B cell (primary cell): ENCODE measurements around the gene RAPGEF1. TPM values are rescaled to one million over a fixed set of nuclear protein-coding genes. Genes with fewer than 3 reads are reported as not detected.

ENCODE experiments used
- ATAC-seq: fragments of 200-7000 bp; cut with Tn5 transposase; one replicate; pipeline ENCODE4 v1.10.0; 2021; ENCODE audit warnings: low read depth, mild to moderate bottlenecking, moderate number of reproducible peaks, moderate library complexity
- CTCF ChIA-PET: fragments of 350-600 bp; sonication (Branson Sonifier 250); formaldehyde crosslinking; loops from one replicate; lab custom pipeline; 2021; ENCODE audit warnings: antibody characterized with exemption, inconsistent platforms; lab: Charles Lee
- POLR2A ChIA-PET: fragments of 350-600 bp; sonication (Branson Sonifier 250); formaldehyde crosslinking; loops from one replicate; lab custom pipeline; 2021; ENCODE audit warnings: antibody characterized with exemption; lab: Charles Lee
- DNase-seq: peaks from one replicate; pipeline ENCODE4 v3.0.0; 2013
- H2AFZ ChIP-seq: 2 replicates; pipeline ENCODE4 v1.6.1; 2012; ENCODE audit warnings: mild to moderate bottlenecking, low read depth, low read length; ENCODE audit not compliant: insufficient read depth, poor library complexity, severe bottlenecking
- H3K27ac ChIP-seq, 2 donors: 1 replicate in 1 of 2; 2 replicates in 1 of 2; pipeline ENCODE4 v1.5.1; 2012 to 2013; ENCODE audit warnings: low read length in 2 of 2, mild to moderate bottlenecking in 2 of 2, moderate library complexity in 1 of 2
- H3K27me3 ChIP-seq, 4 experiments: fragments of 200-600 bp in 1 of 4; sonication (generic) in 1 of 4; replicated peaks in 1 of 4; 1 replicate in 2 of 4; 2 replicates in 2 of 4; pipeline versions ENCODE4 v1.6.1 to v1.7.0; 2013 to 2016; ENCODE audit warnings: low read length in 3 of 4, mild to moderate bottlenecking in 2 of 4, mixed read lengths in 1 of 4, moderate library complexity in 1 of 4; ENCODE audit not compliant: insufficient read depth in 4 of 4, control insufficient read depth in 3 of 4; ENCODE audit errors: control extremely low read depth in 1 of 4
- H3K36me3 ChIP-seq, 2 experiments: replicated peaks in 1 of 2; 1 replicate in 1 of 2; 2 replicates in 1 of 2; pipeline versions ENCODE4 v1.6.1 to v1.7.1; 2013; ENCODE audit warnings: low read length in 1 of 2; ENCODE audit not compliant: insufficient read depth in 2 of 2, control insufficient read depth in 1 of 2; ENCODE audit errors: control extremely low read depth in 1 of 2, extremely low read depth in 1 of 2
- H3K4me1 ChIP-seq, 2 donors: fragments of 200-600 bp in 1 of 2; sonication (generic) in 1 of 2; 1 replicate in 1 of 2; 2 replicates in 1 of 2; pipeline versions ENCODE4 v1.5.1 to v1.6.1; 2013 to 2017; ENCODE audit warnings: low read length in 2 of 2; ENCODE audit not compliant: control insufficient read depth in 2 of 2, insufficient read depth in 2 of 2
- H3K4me2 ChIP-seq: replicated peaks from 2 replicates; pipeline ENCODE3; 2012; ENCODE audit warnings: mild to moderate bottlenecking, low read depth, low read length; ENCODE audit not compliant: poor library complexity, severe bottlenecking
- H3K4me3 ChIP-seq, 5 experiments: fragments of 200-600 bp in 1 of 5; sonication (generic) in 1 of 5; 1 replicate in 3 of 5; 2 replicates in 2 of 5; pipeline versions ENCODE4 v1.5.1 to v1.7.0; 2011 to 2016; ENCODE audit warnings: low read length in 4 of 5, mild to moderate bottlenecking in 4 of 5, low read depth in 2 of 5, control low read depth in 1 of 5, moderate library complexity in 1 of 5; ENCODE audit not compliant: insufficient read depth in 1 of 5; ENCODE audit errors: control extremely low read depth in 1 of 5, extremely low read depth in 1 of 5
- H3K79me2 ChIP-seq: fragments of 200-600 bp; sonication (generic); one replicate; pipeline ENCODE4 v1.6.0; 2016; ENCODE audit warnings: low read length; ENCODE audit not compliant: control insufficient read depth, insufficient read depth
- H3K9ac ChIP-seq: fragments of 200-600 bp; sonication (generic); 2 replicates; pipeline ENCODE4 v1.6.1; 2017; ENCODE audit warnings: mild to moderate bottlenecking, low read length, moderate library complexity
- H3K9me3 ChIP-seq, 3 donors: one replicate each; pipeline versions ENCODE4 v1.6.1 to v1.7.1; 2013; ENCODE audit warnings: low read length in 2 of 3; ENCODE audit not compliant: control insufficient read depth in 2 of 3, insufficient read depth in 1 of 3; ENCODE audit errors: control extremely low read depth in 1 of 3
- H4K20me1 ChIP-seq: 2 replicates; pipeline ENCODE4 v1.6.0; 2012; ENCODE audit warnings: mild to moderate bottlenecking, low read length; ENCODE audit not compliant: insufficient read depth, control insufficient read depth, poor library complexity, severe bottlenecking
- H3K27ac Mint-ChIP-seq: one replicate; pipeline ENCODE4 v1.8.0; 2021; ENCODE audit warnings: mixed read lengths
- H3K27me3 Mint-ChIP-seq: one replicate; pipeline ENCODE4 v1.8.0; 2021; ENCODE audit warnings: mixed read lengths
- H3K4me1 Mint-ChIP-seq: one replicate; pipeline ENCODE4 v1.8.0; 2021; ENCODE audit warnings: mixed read lengths
- H3K4me3 Mint-ChIP-seq: one replicate; pipeline ENCODE4 v1.8.0; 2021; ENCODE audit warnings: mixed read lengths
- H3K9me3 Mint-ChIP-seq: one replicate; pipeline ENCODE4 v1.8.0; 2022; ENCODE audit warnings: mixed read lengths; ENCODE audit not compliant: insufficient read depth
- EZH2 ChIP-seq: IDR thresholded peaks from 2 replicates; pipeline ENCODE4 v1.6.1; 2012; ENCODE audit warnings: borderline replicate concordance, low read depth, mild to moderate bottlenecking, moderate library complexity, low read length; ENCODE audit not compliant: insufficient read depth, poor library complexity, severe bottlenecking
- WGBS: methylation state at CpG from one replicate; pipeline ENCODE4 v1.1.5; 2013; ENCODE audit warnings: missing lambda C conversion rate; ENCODE audit not compliant: insufficient coverage; 5-methylcytosine and 5-hydroxymethylcytosine counted together
- intact Hi-C: fragments of 100-400 bp; cut with micrococcal nuclease; formaldehyde crosslinking; loops from one replicate; pipeline ENCODE4 v1.10.0; 2022
- polyA plus RNA-seq: library from polyadenylated mRNA; depleted of rRNA; stranded (reverse); fragments of >200 nt; gene quantifications from 2 replicates; pipeline ENCODE4 v1.2.3, GENCODE V29; 2012
- total RNA-seq, 2 donors: library from RNA; stranded (reverse); fragments of 120-200 nt in 1 of 2; gene quantifications; 1 replicate in 1 of 2; 2 replicates in 1 of 2; pipeline versions ENCODE4 v1.2.3 to v1.2.4, GENCODE V29; 2013 to 2022
- TF ChIP-seq, protein P1 (sequence below): fragments of 200-600 bp; IDR thresholded peaks from one replicate; pipeline ENCODE4 v1.8.0; 2022; ENCODE audit warnings: antibody characterized with exemption, mild to moderate bottlenecking

RAPGEF1 gene
- total and polyA plus RNA-seq, 2 donors (not counting 1 experiment from before 2014, with no cell fraction given), result 134 to 447 TPM

DNA sequence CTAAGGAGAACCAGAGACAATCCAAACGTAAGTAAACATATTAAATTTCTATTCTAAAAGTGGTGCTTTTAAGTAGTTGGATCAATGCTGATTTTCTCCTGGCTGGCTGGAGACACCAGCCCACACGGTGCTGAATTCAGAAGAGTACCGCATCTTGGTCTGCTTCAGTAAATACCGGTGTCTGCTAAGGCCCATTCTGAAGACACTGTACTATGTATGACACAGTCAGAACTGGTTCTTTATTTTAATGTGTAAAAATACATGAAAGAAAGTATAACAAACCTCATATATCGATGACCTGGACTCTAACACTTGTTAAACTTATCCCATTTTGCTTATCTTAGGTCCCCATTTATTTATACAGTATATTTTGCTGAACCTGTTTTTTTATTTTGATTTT lies 32.8 kb downstream of the RAPGEF1 start:
- CTCF ChIA-PET, result no interaction called here
- peak overlapping the region in 1 of 2 donors; percentile 42 for H3K27ac ChIP-seq

DNA sequence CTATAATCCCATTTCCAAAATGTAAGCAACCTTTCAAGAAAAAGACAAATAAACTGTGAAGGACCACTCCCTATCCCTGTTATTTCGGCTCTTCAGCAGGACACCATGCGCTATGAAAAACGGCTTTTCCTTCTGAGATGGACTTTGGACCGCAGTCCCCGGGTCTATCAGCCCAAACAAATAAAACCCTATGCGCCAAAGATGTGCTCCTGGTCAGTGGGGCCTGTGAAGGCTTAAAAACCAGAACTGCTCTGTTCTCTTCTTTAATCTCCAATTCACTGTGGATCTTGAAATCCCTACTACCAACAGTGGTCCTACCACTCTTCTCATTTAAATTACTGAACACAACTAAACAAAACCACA lies 33.3 kb downstream of the RAPGEF1 start:
- Histone ChIP-seq H3K9ac (no peak overlapping the region), H3K27ac (peak overlapping the region in 1 of 2 donors; percentile 18), H2AFZ (no peak overlapping the region), H3K79me2 (peaks cover 100% of the 10 kb centered on the region), H4K20me1 (peaks cover 100% of the 10 kb centered on the region), H3K4me1 (peaks cover 80 to 87% of the 10 kb centered on the region in 2 donors), H3K9me3 (no peaks in the 10 kb centered on the region), H3K36me3 (no peaks in the 10 kb centered on the region), H3K27me3 (no peaks in the 10 kb centered on the region), H3K4me3 (no peak overlapping the region), H3K4me2 (no peak overlapping the region)
- ChIA-PET POLR2A (no interaction called here), CTCF (no interaction called here)
- intact Hi-C loops, result no loop called here
- Mint-ChIP-seq H3K9me3 (no peaks in the 10 kb centered on the region), H3K27me3 (no peaks in the 10 kb centered on the region), H3K27ac (peak overlapping the region; percentile 48), H3K4me3 (peak overlapping the region; percentile 52), H3K4me1 (peaks cover 93% of the 10 kb centered on the region)
- 99% methylated on average over 6 of the region's 6 CpGs for WGBS
- TF ChIP-seq EZH2, result no peak
- TF ChIP-seq, protein P1, sequence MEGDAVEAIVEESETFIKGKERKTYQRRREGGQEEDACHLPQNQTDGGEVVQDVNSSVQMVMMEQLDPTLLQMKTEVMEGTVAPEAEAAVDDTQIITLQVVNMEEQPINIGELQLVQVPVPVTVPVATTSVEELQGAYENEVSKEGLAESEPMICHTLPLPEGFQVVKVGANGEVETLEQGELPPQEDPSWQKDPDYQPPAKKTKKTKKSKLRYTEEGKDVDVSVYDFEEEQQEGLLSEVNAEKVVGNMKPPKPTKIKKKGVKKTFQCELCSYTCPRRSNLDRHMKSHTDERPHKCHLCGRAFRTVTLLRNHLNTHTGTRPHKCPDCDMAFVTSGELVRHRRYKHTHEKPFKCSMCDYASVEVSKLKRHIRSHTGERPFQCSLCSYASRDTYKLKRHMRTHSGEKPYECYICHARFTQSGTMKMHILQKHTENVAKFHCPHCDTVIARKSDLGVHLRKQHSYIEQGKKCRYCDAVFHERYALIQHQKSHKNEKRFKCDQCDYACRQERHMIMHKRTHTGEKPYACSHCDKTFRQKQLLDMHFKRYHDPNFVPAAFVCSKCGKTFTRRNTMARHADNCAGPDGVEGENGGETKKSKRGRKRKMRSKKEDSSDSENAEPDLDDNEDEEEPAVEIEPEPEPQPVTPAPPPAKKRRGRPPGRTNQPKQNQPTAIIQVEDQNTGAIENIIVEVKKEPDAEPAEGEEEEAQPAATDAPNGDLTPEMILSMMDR, result no peak
- DNase-seq (no peak), ATAC-seq (no peak)

More for the DNA sequence above, 32.8 kb downstream of the RAPGEF1 start:
- Histone ChIP-seq H3K36me3 (peaks cover 0 to under 1% of the 10 kb centered on the region in 2 experiments), H3K4me2 (no peak overlapping the region), H3K79me2 (peaks cover 100% of the 10 kb centered on the region), H3K9me3 (no peaks in the 10 kb centered on the region), H3K4me1 (peaks cover 80 to 87% of the 10 kb centered on the region in 2 donors), H3K27me3 (no peaks in the 10 kb centered on the region), H3K4me3 (no peak overlapping the region), H2AFZ (no peak overlapping the region), H4K20me1 (peaks cover 100% of the 10 kb centered on the region), H3K9ac (no peak overlapping the region)
- Mint-ChIP-seq H3K9me3 (no peaks in the 10 kb centered on the region), H3K4me3 (peak overlapping the region; percentile 52), H3K27ac (no peak overlapping the region), H3K4me1 (peaks cover 93% of the 10 kb centered on the region), H3K27me3 (no peaks in the 10 kb centered on the region)
- TF ChIP-seq EZH2, result no peak
- TF ChIP-seq, protein P1, result no peak
- POLR2A ChIA-PET, result no interaction called here
- DNase-seq, result no peak
- intact Hi-C loops, result no loop called here
- WGBS, result 93% methylated on average over 2 of the region's 5 CpGs
- ATAC-seq, result no peak
